Endothelial cell of umbilical vein (primary cell): ENCODE results near the gene CWC27. TPM values are rescaled to one million over a fixed set of nuclear protein-coding genes. Genes with fewer than 3 reads are reported as not detected.

Experiments
- BruUV-seq: library from RNA; stranded (reverse); fragments of 400-500 nt; replicated peaks from 2 replicates; lab custom pipeline; 2021; lab: Mats Ljungman, UMichigan
- CTCF ChIA-PET: fragments of 300-600, 350-600 bp; sonication (Branson Sonifier 250); formaldehyde crosslinking; loops from one replicate; lab custom pipeline; 2021; ENCODE audit warnings: antibody characterized with exemption, inconsistent platforms; lab: Charles Lee
- POLR2A ChIA-PET: fragments of 300-600, 350-600 bp; sonication (Branson Sonifier 250); formaldehyde crosslinking; loops from one replicate; lab custom pipeline; 2021; ENCODE audit warnings: antibody characterized with exemption, inconsistent platforms; lab: Charles Lee
- DNase-seq: peaks from one replicate; pipeline ENCODE4 v3.0.0-alpha.2; 2011; ENCODE audit warnings: low read depth, low spot score
- FAIRE-seq: peaks from 2 replicates; lab custom pipeline; 2011; peaks lifted over from hg19 to GRCh38; lab: Jason Lieb, UNC
- H2AFZ ChIP-seq: 2 replicates; pipeline ENCODE4 v1.6.0; 2012; ENCODE audit warnings: low read depth, low read length, control low read depth, inconsistent platforms
- H3K27ac ChIP-seq: 2 replicates; pipeline ENCODE4 v1.5.1; 2011; ENCODE audit warnings: low read depth, mild to moderate bottlenecking, control low read depth, low read length, moderate library complexity; ENCODE audit not compliant: insufficient read depth
- H3K27me3 ChIP-seq, 2 experiments: 2 replicates each; pipeline versions ENCODE4 v1.6.0 to v1.6.1; 2011; ENCODE audit warnings: low read length in 2 of 2, mixed read lengths in 1 of 2; ENCODE audit not compliant: control insufficient read depth in 2 of 2, insufficient read depth in 2 of 2
- H3K36me3 ChIP-seq, 2 experiments: 2 replicates in 1 of 2; 3 replicates in 1 of 2; pipeline ENCODE4 v1.5.1; 2011; ENCODE audit warnings: low read length in 2 of 2, mild to moderate bottlenecking in 1 of 2, moderate library complexity in 1 of 2; ENCODE audit not compliant: control insufficient read depth in 2 of 2, insufficient read depth in 2 of 2; ENCODE audit errors: extremely low read depth in 1 of 2
- H3K4me1 ChIP-seq: 3 replicates; pipeline ENCODE4 v1.5.1; 2011; ENCODE audit warnings: mild to moderate bottlenecking, low read length; ENCODE audit not compliant: control insufficient read depth, insufficient read depth; ENCODE audit errors: extremely low read depth
- H3K4me2 ChIP-seq: 2 replicates; pipeline ENCODE4 v1.6.1; 2011; ENCODE audit warnings: low read length, control low read depth, mixed read lengths; ENCODE audit not compliant: insufficient read depth
- H3K4me3 ChIP-seq, 3 experiments: fragments of 200-600 bp in 1 of 3; sonication (generic), shearing (Covaris generic) in 1 of 3; replicated peaks in 1 of 3; 2 replicates each; pipeline ENCODE4 v1.5.1; 2011 to 2016; ENCODE audit warnings: control low read depth in 3 of 3, low read length in 3 of 3, mild to moderate bottlenecking in 2 of 3, inconsistent platforms in 1 of 3, low read depth in 1 of 3, moderate library complexity in 1 of 3; ENCODE audit not compliant: insufficient read depth in 1 of 3
- H3K79me2 ChIP-seq: 2 replicates; pipeline ENCODE4 v1.6.0; 2012; ENCODE audit warnings: low read length, inconsistent platforms; ENCODE audit not compliant: control insufficient read depth, insufficient read depth
- H3K9ac ChIP-seq: replicated peaks from 2 replicates; pipeline ENCODE3; 2011; ENCODE audit warnings: low read length, control low read depth; ENCODE audit not compliant: insufficient read depth; ENCODE audit errors: extremely low read depth
- H3K9me1 ChIP-seq: replicated peaks from 3 replicates; pipeline ENCODE4 v1.6.0; 2011; ENCODE audit warnings: mild to moderate bottlenecking, low read length; ENCODE audit not compliant: control insufficient read depth, insufficient read depth; ENCODE audit errors: extremely low read depth
- H3K9me3 ChIP-seq: replicated peaks from 2 replicates; pipeline ENCODE4 v1.5.1; 2012; ENCODE audit warnings: low read length, inconsistent platforms; ENCODE audit not compliant: control insufficient read depth, insufficient read depth
- H4K20me1 ChIP-seq: replicated peaks from 2 replicates; pipeline ENCODE3; 2011; ENCODE audit warnings: mild to moderate bottlenecking, low read length; ENCODE audit not compliant: control insufficient read depth, insufficient read depth; ENCODE audit errors: extremely low read depth
- CTCF ChIP-seq, 2 donors: IDR thresholded peaks; 1 replicate in 1 of 2; 2 replicates in 1 of 2; pipeline ENCODE4 v1.5.1; 2011; ENCODE audit warnings: low read length in 2 of 2, mild to moderate bottlenecking in 2 of 2, moderate library complexity in 2 of 2, control low read depth in 1 of 2, inconsistent platforms in 1 of 2, low read depth in 1 of 2; ENCODE audit not compliant: insufficient read depth in 1 of 2; ENCODE audit errors: extremely low read depth in 1 of 2
- EZH2 ChIP-seq: IDR thresholded peaks from 2 replicates; pipeline ENCODE4 v1.6.1; 2012; ENCODE audit warnings: borderline replicate concordance, low read depth, mild to moderate bottlenecking, moderate library complexity, low read length, inconsistent platforms; ENCODE audit not compliant: severe bottlenecking
- FOS ChIP-seq: IDR thresholded peaks from 2 replicates; pipeline ENCODE4 v1.6.1; 2011; ENCODE audit warnings: mild to moderate bottlenecking, low read length, moderate library complexity, borderline replicate concordance; ENCODE audit not compliant: insufficient read depth
- GATA2 ChIP-seq: IDR thresholded peaks from 2 replicates; pipeline ENCODE4 v1.7.0; 2011; ENCODE audit warnings: low read depth, mild to moderate bottlenecking, moderate library complexity, mixed read lengths, low read length; ENCODE audit not compliant: insufficient read length, insufficient read depth
- JUN ChIP-seq: IDR thresholded peaks from 2 replicates; pipeline ENCODE4 v1.6.1; 2011; ENCODE audit warnings: borderline replicate concordance, low read depth; ENCODE audit not compliant: insufficient read length, insufficient read depth
- MAX ChIP-seq: IDR thresholded peaks from 2 replicates; pipeline ENCODE4 v1.6.1; 2011; ENCODE audit not compliant: insufficient read depth, insufficient read length
- MYC ChIP-seq: IDR thresholded peaks from one replicate; pipeline ENCODE4 v1.6.1; 2011; ENCODE audit warnings: mild to moderate bottlenecking, low read depth, low read length
- POLR2A ChIP-seq: IDR thresholded peaks from 2 replicates; pipeline ENCODE4 v1.6.1; 2012; ENCODE audit warnings: low read depth, mild to moderate bottlenecking, control low read depth, low read length
- POLR2AphosphoS5 ChIP-seq: IDR thresholded peaks from 2 replicates; pipeline ENCODE4 v1.6.1; 2012; ENCODE audit warnings: low read depth, mild to moderate bottlenecking, control low read depth, low read length, moderate library complexity; ENCODE audit not compliant: insufficient read depth
- dilution Hi-C: fragments of 300-500 bp; cut with MboI; formaldehyde crosslinking; loops from one replicate; pipeline ENCODE4 v1.15.0; 2019; ENCODE audit warnings: low sequenced_read_pairs; ENCODE audit not compliant: extremely low pct_ligation_motif_present
- intact Hi-C: fragments of 100-400 bp; cut with micrococcal nuclease; formaldehyde crosslinking; loops from one replicate; pipeline ENCODE4 v1.10.0; 2022
- polyA plus RNA-seq, 4 experiments: library from polyadenylated mRNA; depleted of rRNA in 3 of 4; stranded (reverse) in 3 of 4; unstranded in 1 of 4; fragments of >200 nt; gene quantifications; 2 replicates each; pipeline versions ENCODE4 v1.2.1 to v1.2.3, GENCODE V29; 2011 to 2012; ENCODE audit warnings: missing spikeins in 1 of 4
- total RNA-seq: library from RNA; stranded (reverse); gene quantifications from 2 replicates; pipeline ENCODE4 v1.2.3, GENCODE V29; 2021

The CWC27 gene
- total and polyA plus RNA-seq, 2 donors (not counting 3 experiments of a cell fraction or from before 2014, with no cell fraction given): 11.9 to 23.8 TPM

GRCh38 chr5:65018763-65019162, 250.0 kb downstream of the CWC27 start:
- Histone ChIP-seq H2AFZ (no peak overlapping the region), H3K79me2 (no peaks in the 10 kb centered on the region), H3K4me1 (no peaks in the 10 kb centered on the region), H3K4me2 (no peak overlapping the region), H3K9me1 (no peaks in the 10 kb centered on the region), H3K4me3 (no peak overlapping the region), H3K36me3 (no peaks in the 10 kb centered on the region), H3K9ac (no peak overlapping the region), H3K9me3 (no peaks in the 10 kb centered on the region), H4K20me1 (no peaks in the 10 kb centered on the region), H3K27me3 (no peaks in the 10 kb centered on the region), H3K27ac (no peak overlapping the region)
- intact Hi-C loops: no loop called here
- DNase-seq (no peak), FAIRE-seq (no peak)
- TF ChIP-seq MYC (no peak), FOS (no peak), GATA2 (no peak), JUN (no peak), EZH2 (no peak), POLR2AphosphoS5 (no peak), POLR2A (no peak), CTCF (IDR thresholded peaks at IDR 0.05; ENCODE audit: extremely low read depth in 1 of 2, insufficient read depth in 1 of 2, low read depth in 1 of 2, low read length in 2 of 2) (no peak), MAX (no peak)
- dilution Hi-C loops: no loop called here
- ChIA-PET POLR2A (no interaction called here), CTCF (no interaction called here)
- no TSS peak for BruUV-seq
